Esophagus (tissue), 2 donors: ENCODE data around the gene TPRN. TPM values are rescaled to one million over a fixed set of nuclear protein-coding genes. Genes with fewer than 3 reads are reported as not detected.

ENCODE experiments used
- H3K27ac ChIP-seq, 2 donors: one replicate each; pipeline ENCODE4 v1.5.1; 2013; ENCODE audit warnings: low read depth in 2 of 2, mild to moderate bottlenecking in 2 of 2, inconsistent platforms in 1 of 2, low read length in 1 of 2, moderate library complexity in 1 of 2
- H3K27me3 ChIP-seq, 2 donors: one replicate each; pipeline ENCODE4 v1.6.1; 2013; ENCODE audit warnings: low read length in 2 of 2, control low read depth in 1 of 2, mild to moderate bottlenecking in 1 of 2; ENCODE audit not compliant: insufficient read depth in 2 of 2, control insufficient read depth in 1 of 2
- H3K36me3 ChIP-seq, 2 donors: one replicate each; pipeline ENCODE4 v1.6.1; 2013; ENCODE audit warnings: low read length in 1 of 2; ENCODE audit not compliant: control insufficient read depth in 2 of 2, insufficient read depth in 2 of 2
- H3K4me1 ChIP-seq, 2 donors: one replicate each; pipeline ENCODE4 v1.6.1; 2013; ENCODE audit warnings: low read length in 1 of 2; ENCODE audit not compliant: control insufficient read depth in 2 of 2, insufficient read depth in 2 of 2
- H3K4me3 ChIP-seq, 2 donors: one replicate each; pipeline ENCODE4 v1.5.1; 2013; ENCODE audit warnings: low read length in 2 of 2, mild to moderate bottlenecking in 2 of 2, low read depth in 1 of 2, moderate library complexity in 1 of 2
- H3K9me3 ChIP-seq, 2 donors: one replicate each; pipeline ENCODE4 v1.6.1; 2013; ENCODE audit warnings: mild to moderate bottlenecking in 2 of 2, low read depth in 1 of 2, low read length in 1 of 2, moderate library complexity in 1 of 2; ENCODE audit not compliant: control insufficient read depth in 2 of 2, insufficient read depth in 1 of 2
- WGBS, 2 donors: extraction: QIAGEN DNeasy Blood & Tissue Kit; methylation state at CpG; one replicate each; pipeline ENCODE4 v1.1.7; 2013; 5-methylcytosine and 5-hydroxymethylcytosine counted together
- polyA plus RNA-seq, 2 donors: library from polyadenylated mRNA; stranded (reverse); fragments of 200-250 nt; gene quantifications; one replicate each; pipeline ENCODE4 v1.2.3, GENCODE V29; 2013
- donor health status: healthy with polysubstance abuse.
- donor health status: Bipolar disorder and iron deficiency.

The TPRN gene
- polyA plus RNA-seq, 2 donors = 12.8 to 19.9 TPM

- no peak overlapping the region for H3K27ac ChIP-seq
- H3K27me3 ChIP-seq = peaks cover 8 to 41% of the 10 kb centered on the region in 2 donors
- H3K9me3 ChIP-seq = peaks cover 0 to 3% of the 10 kb centered on the region in 2 donors
- H3K36me3 ChIP-seq = no peaks in the 10 kb centered on the region
- peak overlapping the region; percentile 37 to 41 for H3K4me3 ChIP-seq
- H3K4me1 ChIP-seq = peaks cover 14 to 43% of the 10 kb centered on the region in 2 donors
- 1% methylated on average over 71 to 124 of the region's 124 CpGs for WGBS, 2 donors
These were observed 31.4 kb downstream of the TPRN start for GRCh38 chr9:137168904-137169856.

GRCh38 chr9:137168573-137168903 is 32.0 kb downstream of the TPRN start:
- Histone ChIP-seq H3K27me3 (peaks cover 11 to 46% of the 10 kb centered on the region in 2 donors), H3K27ac (no peak overlapping the region), H3K36me3 (no peaks in the 10 kb centered on the region), H3K4me1 (peaks cover 12 to 37% of the 10 kb centered on the region in 2 donors), H3K9me3 (peaks cover 0 to 3% of the 10 kb centered on the region in 2 donors), H3K4me3 (peak overlapping the region; percentile 37 to 41)
- 0 to 1% methylated on average over 31 to 36 of the region's 36 CpGs for WGBS, 2 donors

- H3K36me3 ChIP-seq = no peaks in the 10 kb centered on the region
- H3K9me3 ChIP-seq = peaks cover 0 to 3% of the 10 kb centered on the region in 2 donors
- peak overlapping the region in 1 of 2 donors; percentile 37 for H3K4me3 ChIP-seq
- H3K27ac ChIP-seq = no peak overlapping the region
- peaks cover 11 to 49% of the 10 kb centered on the region in 2 donors for H3K27me3 ChIP-seq
- H3K4me1 ChIP-seq = peaks cover 12 to 35% of the 10 kb centered on the region in 2 donors
- WGBS, 2 donors = 4 to 7% methylated on average over 43 to 57 of the region's 57 CpGs
These were observed 32.6 kb downstream of the TPRN start for GRCh38 chr9:137167747-137168572.

- 16 to 22% methylated on average over 31 to 44 of the region's 44 CpGs for WGBS, 2 donors
- peaks cover 12 to 29% of the 10 kb centered on the region in 2 donors for H3K4me1 ChIP-seq
- H3K27ac ChIP-seq = no peak overlapping the region
- peaks cover 0 to 3% of the 10 kb centered on the region in 2 donors for H3K9me3 ChIP-seq
- no peak overlapping the region for H3K4me3 ChIP-seq
- peaks cover 11 to 49% of the 10 kb centered on the region in 2 donors for H3K27me3 ChIP-seq
- H3K36me3 ChIP-seq = no peaks in the 10 kb centered on the region
These were observed 33.2 kb downstream of the TPRN start for GRCh38 chr9:137167277-137167746.

- 63 to 77% methylated on average over 20 to 22 of the region's 22 CpGs for WGBS, 2 donors
- Histone ChIP-seq H3K36me3 (no peaks in the 10 kb centered on the region), H3K27me3 (peaks cover 11 to 55% of the 10 kb centered on the region in 2 donors), H3K27ac (no peak overlapping the region), H3K4me1 (peaks cover 13 to 23% of the 10 kb centered on the region in 2 donors), H3K9me3 (peaks cover 0 to 3% of the 10 kb centered on the region in 2 donors), H3K4me3 (no peak overlapping the region)
These were observed 33.9 kb downstream of the TPRN start for GRCh38 chr9:137166380-137167229.

- Histone ChIP-seq H3K9me3 (peaks cover 0 to 3% of the 10 kb centered on the region in 2 donors), H3K4me1 (peaks cover 13 to 23% of the 10 kb centered on the region in 2 donors), H3K4me3 (no peak overlapping the region), H3K27me3 (peaks cover 11 to 56% of the 10 kb centered on the region in 2 donors), H3K27ac (no peak overlapping the region), H3K36me3 (no peaks in the 10 kb centered on the region)
- WGBS, 2 donors = 81 to 82% methylated on average over 32 of the region's 32 CpGs
These were observed 35.2 kb downstream of the TPRN start for GRCh38 chr9:137165250-137165836.

- Histone ChIP-seq H3K27ac (no peak overlapping the region), H3K27me3 (peaks cover 11 to 50% of the 10 kb centered on the region in 2 donors), H3K4me3 (no peak overlapping the region), H3K9me3 (peaks cover 0 to 3% of the 10 kb centered on the region in 2 donors), H3K4me1 (peaks cover 11 to 16% of the 10 kb centered on the region in 2 donors), H3K36me3 (no peaks in the 10 kb centered on the region)
- 68 to 74% methylated on average over 32 to 34 of the region's 34 CpGs for WGBS, 2 donors
These were observed 35.9 kb downstream of the TPRN start for GRCh38 chr9:137164370-137165249.

GRCh38 chr9:137163805-137164204 is 36.7 kb downstream of the TPRN start:
- H3K4me1 ChIP-seq = peaks cover 8 to 10% of the 10 kb centered on the region in 2 donors
- H3K27ac ChIP-seq = no peak overlapping the region
- peaks cover 11 to 47% of the 10 kb centered on the region in 2 donors for H3K27me3 ChIP-seq
- 82 to 84% methylated on average over 18 to 22 of the region's 22 CpGs for WGBS, 2 donors
- no peak overlapping the region for H3K4me3 ChIP-seq
- no peaks in the 10 kb centered on the region for H3K9me3 ChIP-seq
- no peaks in the 10 kb centered on the region for H3K36me3 ChIP-seq
